PC-9 (cell line): ENCODE results near the gene YPEL4.
A peak's percentile ranks its signal among the peaks of the same experiment; 100 is the strongest.

Experiments used
- EZH2 ChIP-seq: fragments of 200-600 bp; sonication (generic); IDR thresholded peaks from 2 replicates; pipeline ENCODE4 v1.8.0; 2017; ENCODE audit warnings: antibody characterized with exemption, low read depth
- TF ChIP-seq, protein P1 (sequence below): fragments of 200-600 bp; sonication (generic); conservative IDR thresholded peaks from 2 replicates; pipeline ENCODE4 v1.6.1; 2017; ENCODE audit warnings: mixed run types, antibody characterized with exemption, mild to moderate bottlenecking, moderate library complexity

- TF ChIP-seq, protein P1, sequence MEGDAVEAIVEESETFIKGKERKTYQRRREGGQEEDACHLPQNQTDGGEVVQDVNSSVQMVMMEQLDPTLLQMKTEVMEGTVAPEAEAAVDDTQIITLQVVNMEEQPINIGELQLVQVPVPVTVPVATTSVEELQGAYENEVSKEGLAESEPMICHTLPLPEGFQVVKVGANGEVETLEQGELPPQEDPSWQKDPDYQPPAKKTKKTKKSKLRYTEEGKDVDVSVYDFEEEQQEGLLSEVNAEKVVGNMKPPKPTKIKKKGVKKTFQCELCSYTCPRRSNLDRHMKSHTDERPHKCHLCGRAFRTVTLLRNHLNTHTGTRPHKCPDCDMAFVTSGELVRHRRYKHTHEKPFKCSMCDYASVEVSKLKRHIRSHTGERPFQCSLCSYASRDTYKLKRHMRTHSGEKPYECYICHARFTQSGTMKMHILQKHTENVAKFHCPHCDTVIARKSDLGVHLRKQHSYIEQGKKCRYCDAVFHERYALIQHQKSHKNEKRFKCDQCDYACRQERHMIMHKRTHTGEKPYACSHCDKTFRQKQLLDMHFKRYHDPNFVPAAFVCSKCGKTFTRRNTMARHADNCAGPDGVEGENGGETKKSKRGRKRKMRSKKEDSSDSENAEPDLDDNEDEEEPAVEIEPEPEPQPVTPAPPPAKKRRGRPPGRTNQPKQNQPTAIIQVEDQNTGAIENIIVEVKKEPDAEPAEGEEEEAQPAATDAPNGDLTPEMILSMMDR = 0 out of 2 replicates have a peak, but pooled peaks have one; percentile 5
- no peak for TF ChIP-seq EZH2
These were observed 7.1 kb upstream of the YPEL4 start for GRCh38 chr11:57656885-57657193.
